Suppressor macrophage treated with lipopolysaccharide for 4 hours (primary cell): ENCODE results near the gene ZNF786.
"Not testable (repeated sequence)": the region's sequence is repeated elsewhere in the genome, so short reads cannot be mapped to it uniquely, and the experiment has no call there.

ENCODE experiments used
- DNase-seq: peaks from one replicate; pipeline ENCODE4 v3.0.0-alpha.2; 2020

ZNF786 gene

GRCh38 chr7:149030439-149030838 lies 60.1 kb downstream of the ZNF786 start:
- not testable (repeated sequence) for DNase-seq

GRCh38 chr7:149028346-149029109 lies 62.0 kb downstream of the ZNF786 start, which contains the start of gene PDIA4:
PDIA4 (minus strand) TSS chr7:149028505; CDS start chr7:149028408, 97 bp downstream.
- DNase-seq: peak; percentile 100

- DNase-seq: peak; percentile 16
Measured at GRCh38 chr7:149027611-149028345, 62.7 kb downstream of the ZNF786 start.

DNA sequence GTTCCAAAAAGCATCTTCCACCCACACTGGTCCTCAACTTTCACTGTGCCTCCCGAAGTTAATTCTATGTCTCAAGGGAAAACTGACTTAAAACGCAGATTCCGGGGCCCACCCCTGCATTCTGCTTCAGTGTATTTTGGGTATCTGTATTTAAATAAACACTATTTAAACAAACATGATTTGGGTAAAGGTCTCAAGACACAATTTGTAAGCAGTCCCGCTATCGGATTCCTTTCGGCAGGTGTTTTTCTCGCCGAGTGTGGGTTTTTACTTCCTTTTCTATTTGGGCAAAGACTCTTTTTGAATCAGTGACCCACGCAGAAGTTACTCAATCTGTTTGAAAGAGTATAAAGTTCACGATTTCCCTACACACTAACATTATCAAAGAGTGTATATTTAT lies 63.5 kb downstream of the ZNF786 start:
- peak; percentile 45 for DNase-seq

DNA sequence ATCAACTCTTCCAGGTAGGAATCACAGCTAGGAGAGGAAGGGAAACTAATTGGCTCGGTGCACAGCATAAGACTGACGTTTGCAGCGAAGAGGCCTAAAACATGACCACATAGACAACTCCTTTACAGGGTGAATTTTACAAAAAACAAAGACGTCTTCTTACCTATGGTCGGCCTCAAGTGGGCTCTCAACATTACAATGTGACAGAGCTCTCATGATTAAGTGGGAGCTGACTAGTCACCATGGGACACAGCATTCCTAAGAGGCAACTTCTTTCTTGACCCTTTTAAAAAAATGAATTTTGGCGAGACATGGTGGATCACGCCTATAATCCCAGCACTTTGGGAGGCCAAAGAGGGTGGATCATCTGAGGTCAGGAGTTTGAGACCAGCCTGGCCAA lies 66.9 kb downstream of the ZNF786 start:
- no peak for DNase-seq

DNA sequence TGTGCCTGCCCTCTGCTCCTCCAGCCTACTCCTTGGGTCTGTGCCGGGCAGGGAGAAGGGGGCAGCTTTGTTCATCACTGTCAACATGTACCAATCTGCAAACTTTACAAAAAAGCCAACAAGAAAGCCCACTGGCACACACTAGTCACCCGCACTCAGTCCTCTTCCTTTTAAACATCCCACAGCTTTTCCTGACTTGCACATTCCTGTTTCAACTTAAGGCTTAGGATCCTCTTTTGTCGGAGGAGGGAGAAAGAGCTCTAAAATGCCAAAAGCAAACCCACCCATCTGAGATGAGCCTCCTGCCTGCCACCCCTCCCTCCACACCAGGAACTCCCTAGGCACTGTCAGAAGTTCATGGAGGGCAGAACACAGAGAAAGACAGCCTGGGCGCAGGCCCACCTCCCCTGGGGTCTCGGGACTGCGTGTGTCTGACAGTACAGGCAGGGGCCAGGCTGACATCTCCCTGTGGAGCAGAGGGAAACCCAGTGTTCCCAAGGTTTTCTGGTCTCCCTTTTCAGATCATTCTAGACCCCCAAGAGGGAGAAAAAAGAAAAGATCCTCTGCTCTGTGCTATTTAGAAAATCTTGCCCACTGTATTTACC lies 67.7 kb downstream of the ZNF786 start:
- peak; percentile 21 for DNase-seq

GRCh38 chr7:149021725-149022062 lies 68.8 kb downstream of the ZNF786 start:
- DNase-seq: no peak

- DNase-seq: no peak
Measured at GRCh38 chr7:149020483-149020882, 70.0 kb downstream of the ZNF786 start.
